Glutamatergic neuron (in vitro differentiated cells): ENCODE results near the gene RALGPS1. TPM values are rescaled to one million over a fixed set of nuclear protein-coding genes. Genes with fewer than 3 reads are reported as not detected.

Experiments
- DNase-seq: peaks from one replicate; pipeline ENCODE4 v3.0.0; 2022
- H3K27ac Mint-ChIP-seq: one replicate; pipeline ENCODE4 v1.8.0; 2020; ENCODE audit warnings: mild to moderate bottlenecking, mixed read lengths, inconsistent platforms; ENCODE audit not compliant: unreplicated experiment
- H3K27me3 Mint-ChIP-seq: one replicate; pipeline ENCODE4 v1.8.0; 2020; ENCODE audit warnings: mild to moderate bottlenecking, moderate library complexity, mixed read lengths, inconsistent platforms; ENCODE audit not compliant: unreplicated experiment
- H3K36me3 Mint-ChIP-seq: one replicate; pipeline ENCODE4 v1.8.0; 2020; ENCODE audit warnings: mild to moderate bottlenecking, mixed read lengths, inconsistent platforms; ENCODE audit not compliant: unreplicated experiment
- H3K4me1 Mint-ChIP-seq: one replicate; pipeline ENCODE4 v1.8.0; 2020; ENCODE audit warnings: mild to moderate bottlenecking, low read depth, mixed read lengths, inconsistent platforms; ENCODE audit not compliant: unreplicated experiment
- H3K4me3 Mint-ChIP-seq: one replicate; pipeline ENCODE4 v1.8.0; 2020; ENCODE audit warnings: mild to moderate bottlenecking, mixed read lengths, inconsistent platforms; ENCODE audit not compliant: unreplicated experiment
- H3K9me3 Mint-ChIP-seq: one replicate; pipeline ENCODE4 v1.8.0; 2020; ENCODE audit warnings: mild to moderate bottlenecking, moderate library complexity, mixed read lengths, inconsistent platforms; ENCODE audit not compliant: unreplicated experiment
- total RNA-seq: library from RNA; stranded (reverse); fragmentation: NEBNext Ultra II Directional; extraction: Animal tissue kit (Norgen Biotek cat#: 25700); gene quantifications from one replicate; pipeline ENCODE4 v1.2.1, GENCODE V29; 2021; ENCODE audit not compliant: unreplicated experiment
- TF ChIP-seq, protein P1 (sequence below): fragments of 200-600 bp; sonication (generic); IDR thresholded peaks from one replicate; pipeline ENCODE4 v1.5.0; 2021; ENCODE audit not compliant: partially characterized antibody, unreplicated experiment

The RALGPS1 gene
- total RNA-seq, 1 donor from 2014 or later: 23.8 TPM

DNA sequence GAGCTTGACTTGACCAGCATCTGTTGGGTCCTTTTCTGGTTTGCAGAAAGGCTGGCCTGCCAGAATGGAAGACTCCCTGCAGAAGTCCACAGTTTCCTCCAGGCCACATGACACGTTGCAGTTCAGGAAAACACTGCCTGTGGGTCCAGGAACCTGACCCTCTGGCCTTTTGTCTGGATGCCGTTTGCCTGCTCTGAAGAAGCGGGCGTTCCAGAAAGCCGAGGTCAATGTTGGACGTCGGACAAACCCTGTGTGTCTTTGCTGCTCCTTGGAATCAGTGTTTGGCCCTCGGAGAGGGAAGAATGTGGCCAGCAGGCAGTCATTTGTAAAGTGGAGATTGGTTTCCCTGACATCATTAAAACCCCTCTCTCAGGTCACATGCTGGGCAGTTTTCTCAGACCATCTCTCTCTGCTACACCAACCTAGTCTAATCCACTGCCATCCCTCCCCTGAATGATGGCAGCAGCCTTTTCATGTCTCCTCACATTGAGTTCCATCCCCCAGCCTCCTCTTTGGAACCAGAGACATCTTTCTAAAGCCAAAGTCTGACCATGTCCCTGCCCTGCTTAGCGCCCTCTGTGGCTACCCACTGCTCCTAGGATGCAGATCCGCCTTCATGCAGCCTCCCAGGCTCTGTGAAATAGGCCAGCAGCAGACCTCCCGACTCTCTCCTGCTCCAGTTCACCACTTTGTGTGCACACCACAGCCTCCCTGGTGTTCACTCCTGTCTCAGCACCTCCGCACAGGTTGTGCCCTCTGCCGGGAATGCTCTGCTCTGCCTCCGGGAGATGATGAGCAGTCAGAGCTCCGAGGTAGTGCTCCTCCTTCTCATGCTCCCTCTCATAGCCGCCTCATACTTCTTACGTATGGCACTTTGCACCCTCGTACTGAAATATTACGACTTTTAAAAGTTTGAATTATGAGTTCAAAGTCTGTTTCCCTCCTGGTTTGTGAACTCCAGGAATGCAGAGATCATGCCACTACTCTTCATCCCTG lies 75.6 kb downstream of the RALGPS1 start:
- Mint-ChIP-seq H3K4me1 (no peaks in the 10 kb centered on the region), H3K36me3 (peaks cover 20% of the 10 kb centered on the region), H3K4me3 (no peak overlapping the region), H3K27ac (no peak overlapping the region), H3K27me3 (peaks cover 2% of the 10 kb centered on the region), H3K9me3 (peaks cover 8% of the 10 kb centered on the region)
- DNase-seq: no peak
- TF ChIP-seq, protein P1, sequence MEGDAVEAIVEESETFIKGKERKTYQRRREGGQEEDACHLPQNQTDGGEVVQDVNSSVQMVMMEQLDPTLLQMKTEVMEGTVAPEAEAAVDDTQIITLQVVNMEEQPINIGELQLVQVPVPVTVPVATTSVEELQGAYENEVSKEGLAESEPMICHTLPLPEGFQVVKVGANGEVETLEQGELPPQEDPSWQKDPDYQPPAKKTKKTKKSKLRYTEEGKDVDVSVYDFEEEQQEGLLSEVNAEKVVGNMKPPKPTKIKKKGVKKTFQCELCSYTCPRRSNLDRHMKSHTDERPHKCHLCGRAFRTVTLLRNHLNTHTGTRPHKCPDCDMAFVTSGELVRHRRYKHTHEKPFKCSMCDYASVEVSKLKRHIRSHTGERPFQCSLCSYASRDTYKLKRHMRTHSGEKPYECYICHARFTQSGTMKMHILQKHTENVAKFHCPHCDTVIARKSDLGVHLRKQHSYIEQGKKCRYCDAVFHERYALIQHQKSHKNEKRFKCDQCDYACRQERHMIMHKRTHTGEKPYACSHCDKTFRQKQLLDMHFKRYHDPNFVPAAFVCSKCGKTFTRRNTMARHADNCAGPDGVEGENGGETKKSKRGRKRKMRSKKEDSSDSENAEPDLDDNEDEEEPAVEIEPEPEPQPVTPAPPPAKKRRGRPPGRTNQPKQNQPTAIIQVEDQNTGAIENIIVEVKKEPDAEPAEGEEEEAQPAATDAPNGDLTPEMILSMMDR: no peak

- Mint-ChIP-seq H3K27ac (no peak overlapping the region), H3K27me3 (peaks cover 2% of the 10 kb centered on the region), H3K4me3 (no peak overlapping the region), H3K4me1 (no peaks in the 10 kb centered on the region), H3K9me3 (peaks cover 6% of the 10 kb centered on the region), H3K36me3 (peaks cover 20% of the 10 kb centered on the region)
- TF ChIP-seq, protein P1: no peak
- DNase-seq: no peak
These were observed 76.6 kb downstream of the RALGPS1 start for GRCh38 chr9:126991183-126991582.

- TF ChIP-seq, protein P1: no peak
- Mint-ChIP-seq H3K4me1 (no peaks in the 10 kb centered on the region), H3K9me3 (peaks cover 6% of the 10 kb centered on the region), H3K36me3 (peaks cover 20% of the 10 kb centered on the region), H3K4me3 (no peak overlapping the region), H3K27me3 (peaks cover 2% of the 10 kb centered on the region), H3K27ac (no peak overlapping the region)
- DNase-seq: no peak
These were observed 77.8 kb downstream of the RALGPS1 start for GRCh38 chr9:126992427-126992826.

DNA sequence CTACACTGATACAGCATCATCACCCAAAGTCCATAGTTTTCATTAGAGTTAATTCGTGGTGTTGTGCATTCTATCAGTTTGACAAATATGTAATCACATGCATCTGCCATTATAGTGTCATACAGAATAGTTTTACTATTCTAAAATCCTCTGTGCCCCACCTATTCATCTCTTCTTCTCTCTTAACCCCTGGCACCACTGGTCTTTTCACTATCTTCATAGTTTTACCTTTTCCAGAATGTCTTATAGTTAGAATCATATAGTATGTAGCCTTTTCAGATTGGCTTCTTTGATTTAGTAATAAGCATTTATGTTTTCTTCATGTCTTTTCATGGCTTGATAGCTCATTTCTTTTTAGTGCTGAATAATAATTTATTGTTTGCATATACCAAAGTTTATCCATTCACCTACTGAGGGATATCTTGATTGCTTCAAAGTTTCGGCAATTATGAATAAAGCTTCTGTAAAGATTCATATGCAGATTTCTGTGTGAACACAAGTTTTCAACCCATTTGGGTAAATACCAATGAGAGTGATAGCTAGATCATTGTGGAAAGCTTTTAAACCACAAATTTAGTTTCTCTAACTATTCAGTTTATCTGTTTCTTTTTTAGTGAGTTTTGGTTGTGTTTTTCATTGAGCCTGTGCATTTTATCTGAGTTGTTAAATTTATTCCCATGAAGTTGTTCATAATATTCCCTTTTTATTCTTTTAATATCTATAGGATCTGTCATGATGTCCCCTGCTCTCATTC lies 84.9 kb downstream of the RALGPS1 start:
- TF ChIP-seq, protein P1: no peak
- Mint-ChIP-seq H3K36me3 (peaks cover 4% of the 10 kb centered on the region), H3K4me3 (no peak overlapping the region), H3K9me3 (peaks cover 1% of the 10 kb centered on the region), H3K4me1 (no peaks in the 10 kb centered on the region), H3K27me3 (no peaks in the 10 kb centered on the region), H3K27ac (no peak overlapping the region)
- no peak for DNase-seq
